ENCODE data around the gene PEAK1. TPM values are rescaled to one million over a fixed set of nuclear protein-coding genes. Genes with fewer than 3 reads are reported as not detected.

Gene PEAK1
- total and polyA plus RNA-seq, 9 of the 15 experiments (the other 6 are each of a cell fraction or from before 2014, with no cell fraction given): 0.99 to 22.4 (median 10.8) TPM

DNA sequence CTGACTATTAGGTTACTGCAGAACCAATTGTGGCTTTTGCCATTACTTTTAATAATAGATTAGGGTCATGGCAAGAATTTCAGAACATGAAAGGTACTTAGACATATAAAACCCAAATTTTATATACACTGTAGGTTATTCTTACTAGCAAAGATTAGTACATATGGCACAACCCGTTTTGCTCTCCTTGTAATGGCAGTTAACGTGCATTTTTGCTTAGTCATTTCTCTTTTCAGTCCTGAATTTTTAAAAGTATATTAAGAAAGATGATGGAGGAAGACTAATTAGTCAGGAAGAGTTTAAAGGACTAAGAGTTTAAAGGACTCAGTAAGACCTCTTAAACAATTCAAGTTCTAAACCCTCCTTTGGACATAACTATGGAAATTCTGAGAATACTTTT, 114.0 kb downstream of the PEAK1 start:
- H3K9me1 ChIP-seq (ENCODE audit: control insufficient read depth, insufficient read depth, low read length): no peaks in the 10 kb centered on the region
- peak overlapping the region; percentile 89 for H2AFZ ChIP-seq (ENCODE audit: low read depth, low read length)
- peaks cover 0 to 5% of the 10 kb centered on the region in 2 experiments; a peak in 2 of 5 replicates for H3K4me1 ChIP-seq (replicated peaks in 1 of 2; ENCODE audit: control insufficient read depth in 2 of 2, insufficient read depth in 2 of 2, low read length in 2 of 2)
- no peaks in the 10 kb centered on the region for H3K27me3 ChIP-seq (ENCODE audit: control insufficient read depth in 2 of 2, insufficient read depth in 2 of 2, low read length in 2 of 2)
- no peak overlapping the region for H3K4me3 ChIP-seq
- no peaks in the 10 kb centered on the region for H4K20me1 ChIP-seq (replicated peaks; ENCODE audit: control insufficient read depth, insufficient read depth, low read length)
- WGBS (ENCODE audit: insufficient coverage, low coverage, missing lambda C conversion rate): 9% methylated on average over 2 of the region's 2 CpGs
- FAIRE-seq: no peak
- DNase-seq (ENCODE audit: extremely low read depth in 1 of 4, low spot score in 3 of 4): peak in 1 of 4 experiments; percentile 23
- H3K9ac ChIP-seq (ENCODE audit: insufficient read depth in 1 of 2, low read depth in 2 of 2, low read length in 2 of 2): peak overlapping the region in 1 of 2 experiments; percentile 42; a peak in 2 of 4 replicates
- H3K27ac ChIP-seq (ENCODE audit: extremely low read depth, low read depth, low read length): peak overlapping the region; percentile 69; the same call in 2 of the 3 replicates
- H3K79me2 ChIP-seq (ENCODE audit: control insufficient read depth, insufficient read depth, low read length): peaks cover 2% of the 10 kb centered on the region; the same call in 1 of the 3 replicates
- BruUV-seq (replicated peaks): no TSS peak
- in situ Hi-C loops (cut with MboI) (no loop called here), intact Hi-C loops (cut with micrococcal nuclease) (loop anchor here (5.0 kb wide), 1 partner anchor 191 kb away; no protein-coding TSS in a partner anchor)
- no peaks in the 10 kb centered on the region for H3K36me3 ChIP-seq (ENCODE audit: control insufficient read depth, insufficient read depth, low read length)
- ATAC-seq: peak; percentile 43; the same call in 1 of the 3 replicates
- H3K4me2 ChIP-seq (ENCODE audit: insufficient read depth, low read length): peak overlapping the region; percentile 41
- H3K9me3 ChIP-seq (replicated peaks; ENCODE audit: control insufficient read depth, insufficient read depth, low read depth, low read length): no peaks in the 10 kb centered on the region
- ChIA-PET CTCF (ENCODE audit: low intra/inter-chr PET ratio) (no interaction called here), POLR2A (no interaction called here)
- TF ChIP-seq ZNF316 (IDR thresholded peaks at IDR 0.05) (peak; percentile 86), BACH1 (tag; IDR thresholded peaks at IDR 0.05) (peak; percentile 52; the same call in 1 of the 2 replicates), MAFF (IDR thresholded peaks at IDR 0.05; ENCODE audit: low read length) (peak; percentile 86), NFE2L1 (tag; IDR thresholded peaks at IDR 0.05; ENCODE audit: borderline replicate concordance, low read depth) (peak; percentile 83), SMARCB1 (IDR thresholded peaks at IDR 0.05; ENCODE audit: insufficient read length, low read depth) (peak; percentile 29), C11orf30 (IDR thresholded peaks at IDR 0.05; ENCODE audit: low read depth) (peak; percentile 88), MAFG (tag; conservative IDR thresholded peaks at IDR 0.05) (peak; percentile 94), FOXJ2 (tag; IDR thresholded peaks at IDR 0.05) (no peak), NR1H2 (CRISPR knock-in tag; IDR thresholded peaks at IDR 0.05) (no peak), PHF21A (IDR thresholded peaks at IDR 0.05; ENCODE audit: borderline replicate concordance, low read depth) (no peak), NFE2 (IDR thresholded peaks at IDR 0.05; ENCODE audit: low read depth) (peak; percentile 91), MAFK (IDR thresholded peaks at IDR 0.05; ENCODE audit: low read length) (peak; percentile 79)
- TF ChIP-seq, protein P1, sequence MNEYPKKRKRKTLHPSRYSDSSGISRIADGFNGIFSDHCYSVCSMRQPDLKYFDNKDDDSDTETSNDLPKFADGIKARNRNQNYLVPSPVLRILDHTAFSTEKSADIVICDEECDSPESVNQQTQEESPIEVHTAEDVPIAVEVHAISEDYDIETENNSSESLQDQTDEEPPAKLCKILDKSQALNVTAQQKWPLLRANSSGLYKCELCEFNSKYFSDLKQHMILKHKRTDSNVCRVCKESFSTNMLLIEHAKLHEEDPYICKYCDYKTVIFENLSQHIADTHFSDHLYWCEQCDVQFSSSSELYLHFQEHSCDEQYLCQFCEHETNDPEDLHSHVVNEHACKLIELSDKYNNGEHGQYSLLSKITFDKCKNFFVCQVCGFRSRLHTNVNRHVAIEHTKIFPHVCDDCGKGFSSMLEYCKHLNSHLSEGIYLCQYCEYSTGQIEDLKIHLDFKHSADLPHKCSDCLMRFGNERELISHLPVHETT (CRISPR knock-in tag; conservative IDR thresholded peaks at IDR 0.05 in 1 of 2, IDR thresholded peaks at IDR 0.05 in 1 of 2): 0 out of 4 replicates have a peak, but pooled peaks of 1 of the 2 experiments have one; percentile 36
- TF ChIP-seq, protein P2, sequence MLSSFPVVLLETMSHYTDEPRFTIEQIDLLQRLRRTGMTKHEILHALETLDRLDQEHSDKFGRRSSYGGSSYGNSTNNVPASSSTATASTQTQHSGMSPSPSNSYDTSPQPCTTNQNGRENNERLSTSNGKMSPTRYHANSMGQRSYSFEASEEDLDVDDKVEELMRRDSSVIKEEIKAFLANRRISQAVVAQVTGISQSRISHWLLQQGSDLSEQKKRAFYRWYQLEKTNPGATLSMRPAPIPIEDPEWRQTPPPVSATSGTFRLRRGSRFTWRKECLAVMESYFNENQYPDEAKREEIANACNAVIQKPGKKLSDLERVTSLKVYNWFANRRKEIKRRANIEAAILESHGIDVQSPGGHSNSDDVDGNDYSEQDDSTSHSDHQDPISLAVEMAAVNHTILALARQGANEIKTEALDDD (IDR thresholded peaks at IDR 0.05): peak; percentile 53
- TF ChIP-seq, protein P3, sequence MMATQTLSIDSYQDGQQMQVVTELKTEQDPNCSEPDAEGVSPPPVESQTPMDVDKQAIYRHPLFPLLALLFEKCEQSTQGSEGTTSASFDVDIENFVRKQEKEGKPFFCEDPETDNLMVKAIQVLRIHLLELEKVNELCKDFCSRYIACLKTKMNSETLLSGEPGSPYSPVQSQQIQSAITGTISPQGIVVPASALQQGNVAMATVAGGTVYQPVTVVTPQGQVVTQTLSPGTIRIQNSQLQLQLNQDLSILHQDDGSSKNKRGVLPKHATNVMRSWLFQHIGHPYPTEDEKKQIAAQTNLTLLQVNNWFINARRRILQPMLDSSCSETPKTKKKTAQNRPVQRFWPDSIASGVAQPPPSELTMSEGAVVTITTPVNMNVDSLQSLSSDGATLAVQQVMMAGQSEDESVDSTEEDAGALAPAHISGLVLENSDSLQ (IDR thresholded peaks at IDR 0.05): no peak
- TF ChIP-seq, protein P4, sequence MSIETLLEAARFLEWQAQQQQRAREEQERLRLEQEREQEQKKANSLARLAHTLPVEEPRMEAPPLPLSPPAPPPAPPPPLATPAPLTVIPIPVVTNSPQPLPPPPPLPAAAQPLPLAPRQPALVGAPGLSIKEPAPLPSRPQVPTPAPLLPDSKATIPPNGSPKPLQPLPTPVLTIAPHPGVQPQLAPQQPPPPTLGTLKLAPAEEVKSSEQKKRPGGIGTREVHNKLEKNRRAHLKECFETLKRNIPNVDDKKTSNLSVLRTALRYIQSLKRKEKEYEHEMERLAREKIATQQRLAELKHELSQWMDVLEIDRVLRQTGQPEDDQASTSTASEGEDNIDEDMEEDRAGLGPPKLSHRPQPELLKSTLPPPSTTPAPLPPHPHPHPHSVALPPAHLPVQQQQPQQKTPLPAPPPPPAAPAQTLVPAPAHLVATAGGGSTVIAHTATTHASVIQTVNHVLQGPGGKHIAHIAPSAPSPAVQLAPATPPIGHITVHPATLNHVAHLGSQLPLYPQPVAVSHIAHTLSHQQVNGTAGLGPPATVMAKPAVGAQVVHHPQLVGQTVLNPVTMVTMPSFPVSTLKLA (conservative IDR thresholded peaks at IDR 0.05): 0 out of 4 replicates have a peak, but pooled peaks of 1 of the 2 experiments have one; percentile 23

Data from K562 (cell line).